ENCODE results near the gene LRRC53.

The LRRC53 gene

GRCh38 chr1:74427681-74428080, 84.7 kb downstream of the LRRC53 start:
- H3K4me3 ChIP-seq (ENCODE audit: low read depth, low read length), result no peak overlapping the region
- TF ChIP-seq CTCF (IDR thresholded peaks at IDR 0.05; ENCODE audit: borderline replicate concordance, insufficient read depth, low read depth, low read length), result no peak

GRCh38 chr1:74426208-74426937, 86.0 kb downstream of the LRRC53 start:
- H3K4me3 ChIP-seq (ENCODE audit: low read depth, low read length), result no peak overlapping the region
- no peak for TF ChIP-seq CTCF (IDR thresholded peaks at IDR 0.05; ENCODE audit: borderline replicate concordance, insufficient read depth, low read depth, low read length)

GRCh38 chr1:74425676-74426075, 86.7 kb downstream of the LRRC53 start:
- no peak overlapping the region for H3K4me3 ChIP-seq (ENCODE audit: low read depth, low read length)
- no peak for TF ChIP-seq CTCF (IDR thresholded peaks at IDR 0.05; ENCODE audit: borderline replicate concordance, insufficient read depth, low read depth, low read length)

GRCh38 chr1:74423471-74423870, 88.9 kb downstream of the LRRC53 start:
- H3K4me3 ChIP-seq (ENCODE audit: low read depth, low read length), result no peak overlapping the region
- no peak for TF ChIP-seq CTCF (IDR thresholded peaks at IDR 0.05; ENCODE audit: borderline replicate concordance, insufficient read depth, low read depth, low read length)

- no peak overlapping the region for H3K4me3 ChIP-seq (ENCODE audit: low read depth, low read length)
- TF ChIP-seq CTCF (IDR thresholded peaks at IDR 0.05; ENCODE audit: borderline replicate concordance, insufficient read depth, low read depth, low read length), result no peak
Measured at GRCh38 chr1:74422421-74423292, 89.8 kb downstream of the LRRC53 start.

- TF ChIP-seq CTCF (IDR thresholded peaks at IDR 0.05; ENCODE audit: borderline replicate concordance, insufficient read depth, low read depth, low read length), result no peak
- H3K4me3 ChIP-seq (ENCODE audit: low read depth, low read length), result no peak overlapping the region
Measured at GRCh38 chr1:74420467-74420866, 91.9 kb downstream of the LRRC53 start.
